Panc1 (cell line): ENCODE measurements around the gene CYP4V2. TPM values are rescaled to one million over a fixed set of nuclear protein-coding genes. Genes with fewer than 3 reads are reported as not detected.

Source experiments
- ATAC-seq: fragments of 200-7000 bp; cut with Tn5 transposase; 2 replicates; pipeline ENCODE4 v1.9.1; 2020; ENCODE audit warnings: mild to moderate bottlenecking, moderate library complexity
- BruUV-seq: library from RNA; stranded (reverse); fragments of 400-500 nt; replicated peaks from 2 replicates; lab custom pipeline; 2021; lab: Mats Ljungman, UMichigan
- CTCF ChIA-PET: fragments of 300-600 bp; sonication (Branson Sonifier 250); formaldehyde crosslinking; loops from one replicate; lab custom pipeline; 2022; ENCODE audit warnings: antibody characterized with exemption; lab: Charles Lee
- POLR2A ChIA-PET: fragments of 300-600 bp; sonication (Branson Sonifier 250); formaldehyde crosslinking; loops from one replicate; lab custom pipeline; 2022; ENCODE audit warnings: antibody characterized with exemption; lab: Charles Lee
- DNase-seq: peaks from one replicate; pipeline ENCODE4 v3.0.0-alpha.2; 2010; ENCODE audit warnings: low read depth, low spot score
- H3K27ac ChIP-seq: 2 replicates; pipeline ENCODE4 v1.5.1; 2011; ENCODE audit warnings: mild to moderate bottlenecking, low read length, inconsistent platforms
- H3K27me3 ChIP-seq: fragments of 200-500 bp; sonication (Bioruptor generic); 2 replicates; pipeline ENCODE4 v1.6.0; 2014; ENCODE audit warnings: low read length, inconsistent platforms; ENCODE audit not compliant: control insufficient read depth, insufficient read depth
- H3K36me3 ChIP-seq: fragments of 200-500 bp; sonication (Bioruptor generic); 2 replicates; pipeline ENCODE4 v1.5.1; 2014; ENCODE audit warnings: inconsistent platforms, mild to moderate bottlenecking, low read length, moderate library complexity; ENCODE audit not compliant: control insufficient read depth, insufficient read depth
- H3K4me1 ChIP-seq: 2 replicates; pipeline ENCODE4 v1.5.1; 2011; ENCODE audit warnings: inconsistent platforms, mild to moderate bottlenecking, low read length, moderate library complexity; ENCODE audit not compliant: control insufficient read depth, insufficient read depth
- H3K4me3 ChIP-seq, 2 experiments: 2 replicates each; pipeline ENCODE4 v1.5.1; 2011 to 2012; ENCODE audit warnings: low read depth in 2 of 2, low read length in 2 of 2, mild to moderate bottlenecking in 2 of 2, inconsistent platforms in 1 of 2, moderate library complexity in 1 of 2
- H3K9me3 ChIP-seq: fragments of 200-500 bp; sonication (Bioruptor generic); 2 replicates; pipeline ENCODE4 v1.5.1; 2014; ENCODE audit warnings: low read depth, mild to moderate bottlenecking, inconsistent platforms, low read length, moderate library complexity; ENCODE audit not compliant: control insufficient read depth, insufficient read depth
- CTCF ChIP-seq: fragments of 450-650 bp; IDR thresholded peaks from 2 replicates; pipeline ENCODE4 v1.5.1; 2017; ENCODE audit warnings: mild to moderate bottlenecking
- POLR2AphosphoS5 ChIP-seq: IDR thresholded peaks from 2 replicates; pipeline ENCODE4 v1.6.1; 2012; ENCODE audit warnings: mild to moderate bottlenecking, low read depth, low read length, moderate library complexity
- REST ChIP-seq, 2 experiments: IDR thresholded peaks; 2 replicates each; pipeline ENCODE4 v1.6.1; 2011 to 2012; ENCODE audit warnings: low read depth in 2 of 2, control low read depth in 1 of 2, low read length in 1 of 2, mild to moderate bottlenecking in 1 of 2, moderate library complexity in 1 of 2; ENCODE audit not compliant: insufficient read depth in 1 of 2
- SIN3A ChIP-seq: IDR thresholded peaks from 2 replicates; pipeline ENCODE4 v1.6.1; 2012; ENCODE audit warnings: low read depth, mild to moderate bottlenecking, low read length, moderate library complexity, borderline replicate concordance; ENCODE audit not compliant: insufficient read depth
- TCF7L2 ChIP-seq: IDR thresholded peaks from 2 replicates; pipeline ENCODE4 v1.6.1; 2011; ENCODE audit warnings: mild to moderate bottlenecking, low read depth, low read length, inconsistent platforms
- in situ Hi-C: cut with HindIII; loops from 2 replicates; pipeline ENCODE4 v1.10.0; 2016; ENCODE audit warnings: low sequenced_read_pairs, low pct_unique_long_range_greater_than_20kb
- intact Hi-C: fragments of 100-400 bp; cut with micrococcal nuclease; formaldehyde crosslinking; loops from one replicate; pipeline ENCODE4 v1.10.0; 2022; ENCODE audit not compliant: unreplicated experiment
- total RNA-seq: library from RNA; stranded (reverse); gene quantifications from one replicate; pipeline ENCODE4 v1.2.1, GENCODE V29; 2021; ENCODE audit not compliant: unreplicated experiment

CYP4V2 gene
- total RNA-seq, 1 experiment from 2014 or later: 1.1 TPM

- Histone ChIP-seq H3K27ac (no peak overlapping the region), H3K9me3 (no peaks in the 10 kb centered on the region), H3K36me3 (no peaks in the 10 kb centered on the region), H3K4me3 (no peak overlapping the region), H3K4me1 (no peaks in the 10 kb centered on the region), H3K27me3 (no peaks in the 10 kb centered on the region)
- no TSS peak for BruUV-seq
- DNase-seq (no peak), ATAC-seq (no peak)
- intact Hi-C loops: no loop called here
- POLR2A ChIA-PET: no interaction called here
- TF ChIP-seq SIN3A (no peak), REST (IDR thresholded peaks at IDR 0.05; ENCODE audit: insufficient read depth in 1 of 2, low read depth in 2 of 2, low read length in 1 of 2) (no peak)
- in situ Hi-C loops: no loop called here
- CTCF ChIA-PET: no interaction called here
Observed at GRCh38 chr4:186168750-186169149, 22.6 kb upstream of the CYP4V2 start.

- Histone ChIP-seq H3K27me3 (no peaks in the 10 kb centered on the region), H3K4me1 (no peaks in the 10 kb centered on the region), H3K4me3 (no peak overlapping the region), H3K9me3 (no peaks in the 10 kb centered on the region), H3K36me3 (no peaks in the 10 kb centered on the region), H3K27ac (no peak overlapping the region)
- POLR2A ChIA-PET: no interaction called here
- CTCF ChIA-PET: no interaction called here
- no peak for TF ChIP-seq REST (IDR thresholded peaks at IDR 0.05; ENCODE audit: insufficient read depth in 1 of 2, low read depth in 2 of 2, low read length in 1 of 2)
- TF ChIP-seq SIN3A: no peak
- no peak for TF ChIP-seq TCF7L2
- TF ChIP-seq CTCF: no peak
- TF ChIP-seq POLR2AphosphoS5: no peak
- no TSS peak for BruUV-seq
- ATAC-seq (no peak), DNase-seq (no peak)
- in situ Hi-C loops (no loop called here), intact Hi-C loops (no loop called here)
Observed at GRCh38 chr4:186169333-186169944, 21.9 kb upstream of the CYP4V2 start.
